ENCODE data around the gene IL10RB. TPM values are rescaled to one million over a fixed set of nuclear protein-coding genes. Genes with fewer than 3 reads are reported as not detected.

The IL10RB gene
- total and polyA plus RNA-seq, 2 of the 13 experiments (the other 11 are each of a cell fraction or from before 2014, with no cell fraction given): 17.4 to 18.2 TPM

DNA sequence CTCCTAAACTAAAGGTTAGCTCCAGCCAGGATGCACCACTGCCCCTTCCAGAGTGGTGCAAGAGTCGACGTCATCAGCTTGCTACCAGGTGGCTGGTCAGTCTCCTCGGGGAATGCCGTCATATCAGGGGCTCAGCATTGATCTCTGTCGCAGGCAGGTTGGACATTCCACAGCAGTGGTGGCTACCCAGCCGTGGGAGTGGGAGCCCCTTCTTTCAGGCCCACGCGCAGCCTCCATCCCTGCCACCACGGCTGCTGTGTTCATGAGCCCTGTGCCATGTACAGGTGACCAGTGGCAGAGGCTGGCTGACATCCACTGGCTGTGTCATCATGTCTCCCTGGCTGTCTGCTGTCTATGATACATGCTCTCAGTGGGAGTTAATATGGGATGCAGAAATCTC, 25.5 kb downstream of the IL10RB start:
- Histone ChIP-seq H3K36me3 (replicated peaks in 1 of 2; ENCODE audit: control insufficient read depth in 1 of 2, insufficient read depth in 2 of 2, low read length in 2 of 2) (peaks cover 1 to 17% of the 10 kb centered on the region in 2 experiments; a peak in 3 of 5 replicates), H3K27me3 (ENCODE audit: control insufficient read depth in 1 of 2, insufficient read depth in 2 of 2, low read length in 2 of 2) (no peaks in the 10 kb centered on the region), H3K9ac (ENCODE audit: insufficient read depth, low read depth, low read length) (no peak overlapping the region), H3K27ac (ENCODE audit: extremely low read length, insufficient read depth, low read length) (no peak overlapping the region), H2AFZ (ENCODE audit: low read length) (no peak overlapping the region), H3K9me3 (ENCODE audit: low read length) (no peaks in the 10 kb centered on the region), H3K4me1 (ENCODE audit: insufficient read depth, low read length) (peaks cover 11% of the 10 kb centered on the region), H3K4me2 (ENCODE audit: low read depth, low read length) (no peak overlapping the region), H3K79me2 (ENCODE audit: insufficient read depth, low read length) (no peaks in the 10 kb centered on the region), H4K20me1 (ENCODE audit: insufficient read depth, low read length) (no peaks in the 10 kb centered on the region), H3K4me3 (replicated peaks in 1 of 3; ENCODE audit: insufficient read depth in 1 of 3, low read depth in 2 of 3, low read length in 3 of 3) (no peak overlapping the region)
- WGBS (ENCODE audit: low lambda C conversion rate): no CpG with 5 or more reads among the region's 9 CpGs
- ChIA-PET POLR2A (no interaction called here), CTCF (ENCODE audit: low intra/inter-chr PET ratio, low total read pairs) (no interaction called here)
- intact Hi-C loops (cut with micrococcal nuclease; ENCODE audit: unreplicated experiment) (no loop called here), in situ Hi-C loops (cut with HindIII; ENCODE audit: extremely low pct_ligation_motif_present, low pct_unique_long_range_greater_than_20kb) (no loop called here)
- BruUV-seq (replicated peaks): no TSS peak
- no peak for ATAC-seq
- no peak for FAIRE-seq
- no peak for DNase-seq (ENCODE audit: low spot score)
- TF ChIP-seq, protein P1, sequence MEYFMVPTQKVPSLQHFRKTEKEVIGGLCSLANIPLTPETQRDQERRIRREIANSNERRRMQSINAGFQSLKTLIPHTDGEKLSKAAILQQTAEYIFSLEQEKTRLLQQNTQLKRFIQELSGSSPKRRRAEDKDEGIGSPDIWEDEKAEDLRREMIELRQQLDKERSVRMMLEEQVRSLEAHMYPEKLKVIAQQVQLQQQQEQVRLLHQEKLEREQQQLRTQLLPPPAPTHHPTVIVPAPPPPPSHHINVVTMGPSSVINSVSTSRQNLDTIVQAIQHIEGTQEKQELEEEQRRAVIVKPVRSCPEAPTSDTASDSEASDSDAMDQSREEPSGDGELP (IDR thresholded peaks at IDR 0.05; ENCODE audit: borderline replicate concordance, low read depth): no peak
- TF ChIP-seq, protein P2, sequence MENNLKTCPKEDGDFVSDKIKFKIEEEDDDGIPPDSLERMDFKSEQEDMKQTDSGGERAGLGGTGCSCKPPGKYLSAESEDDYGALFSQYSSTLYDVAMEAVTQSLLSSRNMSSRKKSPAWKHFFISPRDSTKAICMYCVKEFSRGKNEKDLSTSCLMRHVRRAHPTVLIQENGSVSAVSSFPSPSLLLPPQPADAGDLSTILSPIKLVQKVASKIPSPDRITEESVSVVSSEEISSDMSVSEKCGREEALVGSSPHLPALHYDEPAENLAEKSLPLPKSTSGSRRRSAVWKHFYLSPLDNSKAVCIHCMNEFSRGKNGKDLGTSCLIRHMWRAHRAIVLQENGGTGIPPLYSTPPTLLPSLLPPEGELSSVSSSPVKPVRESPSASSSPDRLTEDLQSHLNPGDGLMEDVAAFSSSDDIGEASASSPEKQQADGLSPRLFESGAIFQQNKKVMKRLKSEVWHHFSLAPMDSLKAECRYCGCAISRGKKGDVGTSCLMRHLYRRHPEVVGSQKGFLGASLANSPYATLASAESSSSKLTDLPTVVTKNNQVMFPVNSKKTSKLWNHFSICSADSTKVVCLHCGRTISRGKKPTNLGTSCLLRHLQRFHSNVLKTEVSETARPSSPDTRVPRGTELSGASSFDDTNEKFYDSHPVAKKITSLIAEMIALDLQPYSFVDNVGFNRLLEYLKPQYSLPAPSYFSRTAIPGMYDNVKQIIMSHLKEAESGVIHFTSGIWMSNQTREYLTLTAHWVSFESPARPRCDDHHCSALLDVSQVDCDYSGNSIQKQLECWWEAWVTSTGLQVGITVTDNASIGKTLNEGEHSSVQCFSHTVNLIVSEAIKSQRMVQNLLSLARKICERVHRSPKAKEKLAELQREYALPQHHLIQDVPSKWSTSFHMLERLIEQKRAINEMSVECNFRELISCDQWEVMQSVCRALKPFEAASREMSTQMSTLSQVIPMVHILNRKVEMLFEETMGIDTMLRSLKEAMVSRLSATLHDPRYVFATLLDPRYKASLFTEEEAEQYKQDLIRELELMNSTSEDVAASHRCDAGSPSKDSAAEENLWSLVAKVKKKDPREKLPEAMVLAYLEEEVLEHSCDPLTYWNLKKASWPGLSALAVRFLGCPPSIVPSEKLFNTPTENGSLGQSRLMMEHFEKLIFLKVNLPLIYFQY (CRISPR knock-in tag; IDR thresholded peaks at IDR 0.05; ENCODE audit: borderline replicate concordance): no peak
- TF ChIP-seq HHEX (CRISPR knock-in tag; IDR thresholded peaks at IDR 0.05) (no peak), RXRA (CRISPR knock-in tag; IDR thresholded peaks at IDR 0.05) (no peak), KLF16 (CRISPR knock-in tag; IDR thresholded peaks at IDR 0.05) (no peak), ZNF615 (CRISPR knock-in tag; IDR thresholded peaks at IDR 0.05; ENCODE audit: borderline replicate concordance) (no peak), TSC22D2 (CRISPR knock-in tag; IDR thresholded peaks at IDR 0.05; ENCODE audit: borderline replicate concordance) (no peak), ZNF33B (CRISPR knock-in tag; IDR thresholded peaks at IDR 0.05) (no peak), ZNF367 (CRISPR knock-in tag; IDR thresholded peaks at IDR 0.05; ENCODE audit: borderline replicate concordance) (no peak)
- TF ChIP-seq, protein P3, sequence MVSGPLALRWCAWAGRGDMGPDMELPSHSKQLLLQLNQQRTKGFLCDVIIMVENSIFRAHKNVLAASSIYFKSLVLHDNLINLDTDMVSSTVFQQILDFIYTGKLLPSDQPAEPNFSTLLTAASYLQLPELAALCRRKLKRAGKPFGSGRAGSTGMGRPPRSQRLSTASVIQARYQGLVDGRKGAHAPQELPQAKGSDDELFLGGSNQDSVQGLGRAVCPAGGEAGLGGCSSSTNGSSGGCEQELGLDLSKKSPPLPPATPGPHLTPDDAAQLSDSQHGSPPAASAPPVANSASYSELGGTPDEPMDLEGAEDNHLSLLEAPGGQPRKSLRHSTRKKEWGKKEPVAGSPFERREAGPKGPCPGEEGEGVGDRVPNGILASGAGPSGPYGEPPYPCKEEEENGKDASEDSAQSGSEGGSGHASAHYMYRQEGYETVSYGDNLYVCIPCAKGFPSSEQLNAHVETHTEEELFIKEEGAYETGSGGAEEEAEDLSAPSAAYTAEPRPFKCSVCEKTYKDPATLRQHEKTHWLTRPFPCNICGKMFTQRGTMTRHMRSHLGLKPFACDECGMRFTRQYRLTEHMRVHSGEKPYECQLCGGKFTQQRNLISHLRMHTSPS (CRISPR knock-in tag; IDR thresholded peaks at IDR 0.05; ENCODE audit: low read depth): no peak
- TF ChIP-seq, protein P4, sequence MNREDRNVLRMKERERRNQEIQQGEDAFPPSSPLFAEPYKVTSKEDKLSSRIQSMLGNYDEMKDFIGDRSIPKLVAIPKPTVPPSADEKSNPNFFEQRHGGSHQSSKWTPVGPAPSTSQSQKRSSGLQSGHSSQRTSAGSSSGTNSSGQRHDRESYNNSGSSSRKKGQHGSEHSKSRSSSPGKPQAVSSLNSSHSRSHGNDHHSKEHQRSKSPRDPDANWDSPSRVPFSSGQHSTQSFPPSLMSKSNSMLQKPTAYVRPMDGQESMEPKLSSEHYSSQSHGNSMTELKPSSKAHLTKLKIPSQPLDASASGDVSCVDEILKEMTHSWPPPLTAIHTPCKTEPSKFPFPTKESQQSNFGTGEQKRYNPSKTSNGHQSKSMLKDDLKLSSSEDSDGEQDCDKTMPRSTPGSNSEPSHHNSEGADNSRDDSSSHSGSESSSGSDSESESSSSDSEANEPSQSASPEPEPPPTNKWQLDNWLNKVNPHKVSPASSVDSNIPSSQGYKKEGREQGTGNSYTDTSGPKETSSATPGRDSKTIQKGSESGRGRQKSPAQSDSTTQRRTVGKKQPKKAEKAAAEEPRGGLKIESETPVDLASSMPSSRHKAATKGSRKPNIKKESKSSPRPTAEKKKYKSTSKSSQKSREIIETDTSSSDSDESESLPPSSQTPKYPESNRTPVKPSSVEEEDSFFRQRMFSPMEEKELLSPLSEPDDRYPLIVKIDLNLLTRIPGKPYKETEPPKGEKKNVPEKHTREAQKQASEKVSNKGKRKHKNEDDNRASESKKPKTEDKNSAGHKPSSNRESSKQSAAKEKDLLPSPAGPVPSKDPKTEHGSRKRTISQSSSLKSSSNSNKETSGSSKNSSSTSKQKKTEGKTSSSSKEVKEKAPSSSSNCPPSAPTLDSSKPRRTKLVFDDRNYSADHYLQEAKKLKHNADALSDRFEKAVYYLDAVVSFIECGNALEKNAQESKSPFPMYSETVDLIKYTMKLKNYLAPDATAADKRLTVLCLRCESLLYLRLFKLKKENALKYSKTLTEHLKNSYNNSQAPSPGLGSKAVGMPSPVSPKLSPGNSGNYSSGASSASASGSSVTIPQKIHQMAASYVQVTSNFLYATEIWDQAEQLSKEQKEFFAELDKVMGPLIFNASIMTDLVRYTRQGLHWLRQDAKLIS (CRISPR knock-in tag; IDR thresholded peaks at IDR 0.05): no peak
- TF ChIP-seq, protein P5, sequence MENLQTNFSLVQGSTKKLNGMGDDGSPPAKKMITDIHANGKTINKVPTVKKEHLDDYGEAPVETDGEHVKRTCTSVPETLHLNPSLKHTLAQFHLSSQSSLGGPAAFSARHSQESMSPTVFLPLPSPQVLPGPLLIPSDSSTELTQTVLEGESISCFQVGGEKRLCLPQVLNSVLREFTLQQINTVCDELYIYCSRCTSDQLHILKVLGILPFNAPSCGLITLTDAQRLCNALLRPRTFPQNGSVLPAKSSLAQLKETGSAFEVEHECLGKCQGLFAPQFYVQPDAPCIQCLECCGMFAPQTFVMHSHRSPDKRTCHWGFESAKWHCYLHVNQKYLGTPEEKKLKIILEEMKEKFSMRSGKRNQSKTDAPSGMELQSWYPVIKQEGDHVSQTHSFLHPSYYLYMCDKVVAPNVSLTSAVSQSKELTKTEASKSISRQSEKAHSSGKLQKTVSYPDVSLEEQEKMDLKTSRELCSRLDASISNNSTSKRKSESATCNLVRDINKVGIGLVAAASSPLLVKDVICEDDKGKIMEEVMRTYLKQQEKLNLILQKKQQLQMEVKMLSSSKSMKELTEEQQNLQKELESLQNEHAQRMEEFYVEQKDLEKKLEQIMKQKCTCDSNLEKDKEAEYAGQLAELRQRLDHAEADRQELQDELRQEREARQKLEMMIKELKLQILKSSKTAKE (CRISPR knock-in tag; IDR thresholded peaks at IDR 0.05; ENCODE audit: borderline replicate concordance): no peak
